Coronary artery (tissue), 2 donors: ENCODE data around the gene RSL24D1.
A peak's percentile ranks its signal among the peaks of the same experiment; 100 is the strongest.

Experiments used
- DNase-seq: peaks from one replicate; pipeline ENCODE4 v3.0.0-alpha.2; 2017; ENCODE audit warnings: low spot score
- H3K27ac ChIP-seq, 2 donors: fragments of 200-600 bp; sonication (generic); one replicate each; pipeline ENCODE4 v1.5.1; 2016 to 2019
- H3K4me3 ChIP-seq: fragments of 200-600 bp; sonication (generic); 2 replicates; pipeline ENCODE4 v1.5.1; 2016; ENCODE audit warnings: mild to moderate bottlenecking, moderate library complexity
- TF ChIP-seq, protein P1 (sequence below): fragments of 200-600 bp; sonication (generic); IDR thresholded peaks from one replicate; pipeline ENCODE4 v1.5.1; 2019; ENCODE audit warnings: antibody characterized with exemption

Gene RSL24D1

DNA sequence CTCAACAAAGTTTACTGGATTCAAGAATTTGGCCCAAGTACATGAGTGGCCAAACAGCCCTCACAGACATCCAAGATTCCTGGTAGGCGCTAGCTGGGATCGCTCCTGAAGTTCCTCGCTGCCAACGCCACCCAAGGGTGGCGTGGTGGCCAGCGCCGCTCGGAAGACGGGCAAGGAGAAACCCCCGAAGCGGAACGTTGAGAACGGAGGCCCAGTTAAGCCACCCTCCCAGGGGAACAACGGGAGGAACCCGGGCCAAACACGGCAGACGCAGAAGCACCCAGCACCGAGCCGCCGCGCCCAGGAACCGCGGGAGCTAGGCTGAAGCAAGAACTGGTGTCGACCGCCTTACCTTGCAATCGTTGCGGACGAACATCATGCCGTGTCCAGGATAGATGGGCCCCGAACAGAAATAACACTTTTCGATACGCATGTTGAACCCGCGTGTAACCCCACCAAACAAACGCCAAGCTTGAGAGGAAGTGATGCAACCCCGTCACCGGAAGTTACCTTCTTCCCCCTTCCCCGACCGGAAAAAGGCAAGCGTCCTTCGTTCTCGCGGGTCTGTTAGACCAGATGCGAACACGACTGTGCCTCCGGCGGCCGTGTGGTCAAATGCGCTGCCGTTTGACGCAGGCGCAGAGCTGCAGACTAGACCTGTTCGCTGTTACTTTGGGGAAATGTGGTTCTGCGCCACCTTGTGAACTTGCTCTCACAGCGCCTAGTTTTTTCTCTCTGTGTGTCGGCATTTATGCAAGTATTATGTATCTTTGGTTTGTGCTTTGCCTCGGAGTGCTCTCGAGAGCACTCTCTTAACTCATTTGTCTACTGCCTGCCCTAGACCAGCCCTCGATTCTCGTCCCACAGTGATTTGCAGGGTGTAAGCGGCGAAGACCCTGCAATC lies at the start of gene RSL24D1:
RSL24D1 (minus strand) TSS at position 484 of the 904 bp plus-strand sequence; CDS start at position 433, 51 bp downstream.
- Histone ChIP-seq H3K4me3 (peak within 1 kb of the TSS; percentile 91), H3K27ac (peak within 1 kb of the TSS; percentile 94 to 97)
- TF ChIP-seq, protein P1, sequence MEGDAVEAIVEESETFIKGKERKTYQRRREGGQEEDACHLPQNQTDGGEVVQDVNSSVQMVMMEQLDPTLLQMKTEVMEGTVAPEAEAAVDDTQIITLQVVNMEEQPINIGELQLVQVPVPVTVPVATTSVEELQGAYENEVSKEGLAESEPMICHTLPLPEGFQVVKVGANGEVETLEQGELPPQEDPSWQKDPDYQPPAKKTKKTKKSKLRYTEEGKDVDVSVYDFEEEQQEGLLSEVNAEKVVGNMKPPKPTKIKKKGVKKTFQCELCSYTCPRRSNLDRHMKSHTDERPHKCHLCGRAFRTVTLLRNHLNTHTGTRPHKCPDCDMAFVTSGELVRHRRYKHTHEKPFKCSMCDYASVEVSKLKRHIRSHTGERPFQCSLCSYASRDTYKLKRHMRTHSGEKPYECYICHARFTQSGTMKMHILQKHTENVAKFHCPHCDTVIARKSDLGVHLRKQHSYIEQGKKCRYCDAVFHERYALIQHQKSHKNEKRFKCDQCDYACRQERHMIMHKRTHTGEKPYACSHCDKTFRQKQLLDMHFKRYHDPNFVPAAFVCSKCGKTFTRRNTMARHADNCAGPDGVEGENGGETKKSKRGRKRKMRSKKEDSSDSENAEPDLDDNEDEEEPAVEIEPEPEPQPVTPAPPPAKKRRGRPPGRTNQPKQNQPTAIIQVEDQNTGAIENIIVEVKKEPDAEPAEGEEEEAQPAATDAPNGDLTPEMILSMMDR, result peak; percentile 35
- peak; percentile 97 for DNase-seq

DNA sequence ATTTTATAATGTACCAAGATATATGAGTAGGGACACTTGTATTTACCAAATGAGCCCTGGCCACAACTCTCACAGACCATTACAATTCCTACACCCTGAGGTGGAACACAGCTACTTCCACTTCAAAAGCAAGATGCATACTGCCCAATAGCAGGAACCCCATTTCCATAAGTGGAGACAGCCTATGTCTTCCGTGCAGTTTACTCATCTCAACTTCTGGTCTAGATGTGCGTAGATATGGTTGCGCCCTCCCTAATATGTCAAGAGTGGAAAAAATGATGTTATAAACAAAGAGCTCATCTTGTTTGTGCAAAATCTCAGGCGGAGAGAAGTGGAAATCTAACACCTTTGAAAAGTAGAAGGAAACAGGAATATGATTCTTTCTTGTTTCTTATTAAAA lies 48.3 kb upstream of the RSL24D1 start:
- no peak for DNase-seq

DNA sequence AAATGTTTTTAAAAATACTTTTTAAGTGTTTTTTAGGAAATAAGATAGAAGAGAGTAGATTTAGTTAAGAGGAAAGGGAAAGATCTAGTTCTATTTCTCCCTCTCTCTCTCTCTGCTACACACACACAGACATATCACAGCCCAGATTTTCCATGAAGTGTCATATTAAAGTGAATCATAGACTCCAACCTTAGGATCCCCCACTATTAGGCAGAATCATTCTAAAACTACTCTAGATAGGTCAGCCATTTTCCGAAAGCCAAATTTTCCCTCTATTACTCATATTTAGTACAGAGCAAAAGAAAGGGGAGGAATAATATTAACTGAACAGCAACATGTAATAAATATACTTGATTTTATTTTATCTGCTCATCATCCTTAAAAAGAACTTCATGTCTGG lies 45.1 kb upstream of the RSL24D1 start:
- Histone ChIP-seq H3K27ac (no peak overlapping the region), H3K4me3 (no peak overlapping the region)
- no peak for DNase-seq
- TF ChIP-seq, protein P1, result no peak

More for the DNA sequence above, 48.3 kb upstream of the RSL24D1 start:
- TF ChIP-seq, protein P1, result no peak
- H3K27ac ChIP-seq, result no peak overlapping the region
- no peak overlapping the region for H3K4me3 ChIP-seq

DNA sequence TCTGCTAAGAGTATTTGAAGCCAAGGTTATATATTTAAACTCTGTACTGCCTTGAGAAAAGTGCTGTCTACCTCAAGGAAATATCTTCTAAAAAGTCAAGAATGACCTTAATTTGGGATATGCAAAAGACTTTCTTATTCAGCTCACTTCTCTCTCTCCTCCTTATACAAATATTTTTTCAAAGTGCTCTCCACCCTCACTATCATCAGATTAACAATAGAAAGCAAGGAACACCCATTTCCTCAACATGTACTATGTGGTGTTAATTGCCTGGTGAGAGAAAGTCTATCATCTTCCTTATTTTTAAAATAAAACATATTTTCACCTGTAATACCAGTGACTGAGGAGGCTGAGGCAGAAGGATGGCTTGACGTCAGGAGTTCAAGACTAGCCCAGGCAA lies 44.4 kb upstream of the RSL24D1 start:
- Histone ChIP-seq H3K27ac (no peak overlapping the region), H3K4me3 (no peak overlapping the region)
- no peak for DNase-seq
- TF ChIP-seq, protein P1, result no peak

DNA sequence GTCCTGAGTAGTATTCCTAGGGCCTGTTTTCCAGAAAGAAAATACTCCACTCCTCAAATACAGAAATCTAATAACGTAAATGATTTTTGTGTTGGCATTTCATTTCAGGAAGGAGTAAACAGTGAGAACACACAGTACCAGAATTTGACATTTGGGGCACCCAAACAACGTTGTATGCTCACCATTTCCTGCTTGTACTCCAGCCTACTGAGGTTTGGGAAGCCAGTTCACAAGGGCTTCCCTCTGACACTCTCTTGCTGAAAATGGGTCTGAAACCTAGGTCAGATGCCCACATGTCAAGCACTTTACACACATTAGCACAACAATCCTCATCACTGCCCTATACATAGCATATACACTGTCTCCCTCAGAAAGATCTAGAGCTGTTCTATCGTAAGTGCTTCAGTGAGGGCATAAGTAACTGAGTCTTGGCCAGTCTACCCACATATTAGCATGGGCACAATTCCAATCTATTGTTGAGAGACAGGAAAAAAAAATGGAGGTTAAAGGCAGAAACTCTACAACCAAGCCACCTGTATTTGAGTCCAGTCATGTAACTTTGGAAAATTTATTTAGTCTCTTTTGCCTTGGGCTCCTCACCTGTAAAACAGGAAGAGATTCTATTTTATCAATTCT lies 43.5 kb upstream of the RSL24D1 start:
- Histone ChIP-seq H3K4me3 (no peak overlapping the region), H3K27ac (no peak overlapping the region)
- TF ChIP-seq, protein P1, result no peak
- no peak for DNase-seq

DNA sequence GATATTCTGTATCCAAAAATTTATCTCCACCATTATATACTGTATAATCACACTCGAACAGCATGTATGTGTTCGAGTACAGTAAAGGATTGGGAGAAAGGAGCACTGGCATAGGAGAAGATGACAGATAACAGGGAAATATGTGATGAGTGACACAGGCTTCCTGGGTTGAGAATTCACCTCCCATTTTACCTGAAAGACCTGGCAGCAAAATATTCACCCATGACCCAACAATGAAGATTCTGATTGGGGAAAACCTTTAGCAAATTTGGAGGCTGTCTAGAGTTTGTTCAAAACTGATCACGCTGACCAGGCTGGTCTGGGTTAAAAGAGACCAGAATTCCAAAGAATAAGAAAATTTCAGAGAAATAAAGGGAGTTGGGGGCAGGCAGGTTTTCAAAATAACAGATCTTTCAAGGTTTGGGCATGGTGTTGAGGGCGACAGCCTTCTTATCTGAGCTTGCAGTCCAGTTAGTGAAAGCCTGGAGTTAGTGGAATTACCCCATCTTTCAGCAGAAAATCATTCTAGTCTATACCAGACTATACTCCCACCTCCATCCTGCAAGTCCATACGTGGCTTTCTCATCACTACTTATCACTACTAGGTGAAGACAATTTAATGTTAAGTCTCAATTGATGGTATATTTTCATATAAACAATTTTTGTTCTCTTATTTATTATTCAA lies 42.8 kb upstream of the RSL24D1 start:
- Histone ChIP-seq H3K27ac (no peak overlapping the region), H3K4me3 (no peak overlapping the region)
- DNase-seq, result no peak
- TF ChIP-seq, protein P1, result no peak
